LHCN-M2 (cell line): ENCODE data around the gene CTLA4. TPM values are rescaled to one million over a fixed set of nuclear protein-coding genes. Genes with fewer than 3 reads are reported as not detected.

Experiments
- DNase-seq: peaks from one replicate; pipeline ENCODE4 v3.0.0-alpha.2; 2012; ENCODE audit warnings: low read depth
- total RNA-seq: library from RNA; depleted of rRNA; stranded (reverse); fragments of >200 nt; gene quantifications from 2 replicates; pipeline ENCODE4 v1.2.3, GENCODE V29; 2014

CTLA4 gene
- total RNA-seq, 1 experiment from 2014 or later = not detected

- no peak for DNase-seq
These were observed 23.9 kb downstream of the CTLA4 start for GRCh38 chr2:203891474-203891873.

- no peak for DNase-seq
These were observed 24.6 kb downstream of the CTLA4 start for GRCh38 chr2:203892207-203892606.

- DNase-seq = peak; percentile 47
These were observed 25.8 kb downstream of the CTLA4 start for GRCh38 chr2:203893401-203893800.

- no peak for DNase-seq
These were observed 26.3 kb downstream of the CTLA4 start for GRCh38 chr2:203893840-203894239.

- no peak for DNase-seq
These were observed 26.7 kb downstream of the CTLA4 start for GRCh38 chr2:203894262-203894661.

GRCh38 chr2:203897544-203897943 is 30.0 kb downstream of the CTLA4 start:
- DNase-seq = no peak

GRCh38 chr2:203898657-203899056 is 31.1 kb downstream of the CTLA4 start:
- DNase-seq = no peak

- no peak for DNase-seq
These were observed 32.7 kb downstream of the CTLA4 start for GRCh38 chr2:203900253-203900652.

- no peak for DNase-seq
These were observed 36.5 kb downstream of the CTLA4 start for GRCh38 chr2:203904022-203904421.

- DNase-seq = no peak
These were observed 38.1 kb downstream of the CTLA4 start for GRCh38 chr2:203905656-203906055.

- DNase-seq = no peak
These were observed 40.7 kb downstream of the CTLA4 start for GRCh38 chr2:203908066-203908796.

- DNase-seq = no peak
These were observed 41.2 kb downstream of the CTLA4 start for GRCh38 chr2:203908797-203909185.

- peak; percentile 81 for DNase-seq
These were observed 41.8 kb downstream of the CTLA4 start for GRCh38 chr2:203909261-203909967.

- no peak for DNase-seq
These were observed 42.4 kb downstream of the CTLA4 start for GRCh38 chr2:203909974-203910373.

- DNase-seq = no peak
These were observed 46.4 kb downstream of the CTLA4 start for GRCh38 chr2:203913947-203914346.

- peak; percentile 9 for DNase-seq
These were observed 47.1 kb downstream of the CTLA4 start for GRCh38 chr2:203914546-203915182.

- DNase-seq = no peak
These were observed 47.7 kb downstream of the CTLA4 start for GRCh38 chr2:203915256-203915655.

GRCh38 chr2:203916756-203917155 is 49.2 kb downstream of the CTLA4 start:
- no peak for DNase-seq

GRCh38 chr2:203918264-203918663 is 50.7 kb downstream of the CTLA4 start:
- DNase-seq = no peak

GRCh38 chr2:203918839-203919238 is 51.3 kb downstream of the CTLA4 start:
- DNase-seq = no peak
